Epithelial cell of esophagus (primary cell): ENCODE measurements around the gene NAA80.
"Not testable (repeated sequence)": the region's sequence is repeated elsewhere in the genome, so short reads cannot be mapped to it uniquely, and the experiment has no call there.

Experiments
- DNase-seq: peaks from one replicate; pipeline ENCODE4 v3.0.0; 2010; ENCODE audit warnings: low read depth
- H3K4me3 ChIP-seq: 2 replicates; pipeline ENCODE4 v1.5.1; 2011; ENCODE audit warnings: mild to moderate bottlenecking, low read length, control low read depth
- CTCF ChIP-seq: IDR thresholded peaks from 2 replicates; pipeline ENCODE4 v1.5.1; 2011; ENCODE audit warnings: low read depth, mild to moderate bottlenecking, low read length, control low read depth, inconsistent platforms; ENCODE audit not compliant: insufficient read depth; ENCODE audit errors: missing control alignments

NAA80 gene

GRCh38 chr3:50292159-50293078, 6.8 kb downstream of the NAA80 start, which contains the start of gene IFRD2:
IFRD2 (minus strand) TSS chr3:50292429; CDS start chr3:50292274, 155 bp downstream.
- no peak for TF ChIP-seq CTCF
- H3K4me3 ChIP-seq = peak within 1 kb of the TSS; percentile 96
- DNase-seq = peak; percentile 99

- no peak overlapping the region for H3K4me3 ChIP-seq
- no peak for DNase-seq
- no peak for TF ChIP-seq CTCF
These were observed 9.0 kb downstream of the NAA80 start for GRCh38 chr3:50290161-50290641.

- DNase-seq = no peak
- no peak for TF ChIP-seq CTCF
- no peak overlapping the region for H3K4me3 ChIP-seq
These were observed 10.1 kb downstream of the NAA80 start for GRCh38 chr3:50289130-50289529.

- no peak for DNase-seq
- H3K4me3 ChIP-seq = no peak overlapping the region
- no peak for TF ChIP-seq CTCF
These were observed 10.7 kb downstream of the NAA80 start for GRCh38 chr3:50288387-50289007.

- DNase-seq = no peak
- no peak for TF ChIP-seq CTCF
- H3K4me3 ChIP-seq = no peak overlapping the region
These were observed 11.9 kb downstream of the NAA80 start for GRCh38 chr3:50287262-50287661.

- no peak for DNase-seq
- no peak for TF ChIP-seq CTCF
- no peak overlapping the region for H3K4me3 ChIP-seq
These were observed 12.6 kb downstream of the NAA80 start for GRCh38 chr3:50286322-50287227.

GRCh38 chr3:50284121-50284520, 15.1 kb downstream of the NAA80 start:
- not testable (repeated sequence) for DNase-seq

More at GRCh38 chr3:50284121-50284520, 15.1 kb downstream of the NAA80 start:
- not testable (repeated sequence) for H3K4me3 ChIP-seq
